Colonic mucosa (tissue), 4 donors: ENCODE results near the gene APOL3. TPM values are rescaled to one million over a fixed set of nuclear protein-coding genes. Genes with fewer than 3 reads are reported as not detected.

Source experiments
- DNase-seq: peaks from one replicate; pipeline ENCODE4 v3.0.0-alpha.2; 2020
- H3K27ac ChIP-seq: fragments of 200-600 bp; one replicate; pipeline ENCODE4 v1.8.0; 2021
- H3K27me3 ChIP-seq: fragments of 200-600 bp; one replicate; pipeline ENCODE4 v1.8.0; 2021
- H3K36me3 ChIP-seq: fragments of 200-600 bp; one replicate; pipeline ENCODE4 v1.8.0; 2021
- H3K4me1 ChIP-seq: fragments of 200-600 bp; one replicate; pipeline ENCODE4 v1.8.0; 2021; ENCODE audit warnings: mild to moderate bottlenecking
- H3K4me3 ChIP-seq: fragments of 200-600 bp; one replicate; pipeline ENCODE4 v1.8.0; 2021
- H3K9ac ChIP-seq, 2 donors: one replicate each; pipeline ENCODE4 v1.7.0; 2013; ENCODE audit warnings: control low read depth in 2 of 2, low read depth in 2 of 2, low read length in 2 of 2
- H3K9me3 ChIP-seq: fragments of 200-600 bp; one replicate; pipeline ENCODE4 v1.8.0; 2021
- intact Hi-C: fragments of 100-400 bp; cut with DNase I; formaldehyde crosslinking; loops from one replicate; pipeline ENCODE4 v1.14.1; 2022
- total RNA-seq, 2 donors: library from RNA; stranded (reverse); fragmentation: NEBNext Ultra II Directional in 1 of 2; extraction: Animal tissue kit (Norgen Biotek cat#: 25700) in 1 of 2; gene quantifications; one replicate each; pipeline ENCODE4 v1.2.1, GENCODE V29; 2021
- TF ChIP-seq, protein P1 (sequence below): fragments of 200-600 bp; IDR thresholded peaks from one replicate; pipeline ENCODE4 v1.8.0; 2022; ENCODE audit warnings: antibody characterized with exemption, mild to moderate bottlenecking
- donor health status: healthy.
- donor health status: DM: no; HTN: no; CAD: no.
- donor health status: DM: no; HTN: no; CAD: no.

The APOL3 gene
- total RNA-seq, 2 donors from 2014 or later, result 5.9 to 9.6 TPM

- H3K4me1 ChIP-seq, result no peaks in the 10 kb centered on the region
- TF ChIP-seq, protein P1, sequence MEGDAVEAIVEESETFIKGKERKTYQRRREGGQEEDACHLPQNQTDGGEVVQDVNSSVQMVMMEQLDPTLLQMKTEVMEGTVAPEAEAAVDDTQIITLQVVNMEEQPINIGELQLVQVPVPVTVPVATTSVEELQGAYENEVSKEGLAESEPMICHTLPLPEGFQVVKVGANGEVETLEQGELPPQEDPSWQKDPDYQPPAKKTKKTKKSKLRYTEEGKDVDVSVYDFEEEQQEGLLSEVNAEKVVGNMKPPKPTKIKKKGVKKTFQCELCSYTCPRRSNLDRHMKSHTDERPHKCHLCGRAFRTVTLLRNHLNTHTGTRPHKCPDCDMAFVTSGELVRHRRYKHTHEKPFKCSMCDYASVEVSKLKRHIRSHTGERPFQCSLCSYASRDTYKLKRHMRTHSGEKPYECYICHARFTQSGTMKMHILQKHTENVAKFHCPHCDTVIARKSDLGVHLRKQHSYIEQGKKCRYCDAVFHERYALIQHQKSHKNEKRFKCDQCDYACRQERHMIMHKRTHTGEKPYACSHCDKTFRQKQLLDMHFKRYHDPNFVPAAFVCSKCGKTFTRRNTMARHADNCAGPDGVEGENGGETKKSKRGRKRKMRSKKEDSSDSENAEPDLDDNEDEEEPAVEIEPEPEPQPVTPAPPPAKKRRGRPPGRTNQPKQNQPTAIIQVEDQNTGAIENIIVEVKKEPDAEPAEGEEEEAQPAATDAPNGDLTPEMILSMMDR, result no peak
- H3K27me3 ChIP-seq, result no peaks in the 10 kb centered on the region
- no peak overlapping the region for H3K4me3 ChIP-seq
- no peak for DNase-seq
- H3K9ac ChIP-seq, result no peak overlapping the region
- intact Hi-C loops, result no loop called here
- no peaks in the 10 kb centered on the region for H3K9me3 ChIP-seq
- no peak overlapping the region for H3K27ac ChIP-seq
- no peaks in the 10 kb centered on the region for H3K36me3 ChIP-seq
These were observed 25.5 kb upstream of the APOL3 start for GRCh38 chr22:36185828-36186624.

DNA sequence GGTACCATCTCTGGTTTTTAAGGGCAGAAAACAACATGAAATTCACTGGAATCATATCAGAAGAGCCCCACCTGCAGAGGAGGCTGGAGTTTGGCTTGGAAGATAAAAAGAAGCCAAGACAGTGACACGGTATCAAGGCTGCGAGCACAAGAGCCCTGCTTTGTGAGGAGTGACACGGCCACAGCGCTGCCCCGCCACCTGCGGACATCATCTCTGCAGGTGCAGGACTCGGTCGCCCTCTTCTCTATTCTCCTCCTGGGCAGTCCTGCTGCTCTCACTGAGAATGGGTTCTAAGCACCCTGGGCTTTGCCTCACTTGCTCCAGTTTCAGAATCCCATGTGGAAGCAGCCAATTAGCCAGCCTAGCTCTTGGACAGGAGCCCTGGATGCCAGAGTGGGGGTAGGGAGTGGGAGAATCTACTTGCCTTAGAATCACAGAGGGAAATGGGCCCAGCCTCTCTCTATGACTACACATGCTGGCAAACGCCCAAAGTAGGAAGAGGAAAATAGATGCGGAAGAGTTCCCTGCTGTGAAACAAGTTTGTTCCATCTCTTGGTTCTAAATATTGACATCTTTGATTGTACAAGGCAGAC lies 24.0 kb upstream of the APOL3 start:
- Histone ChIP-seq H3K36me3 (no peaks in the 10 kb centered on the region), H3K27me3 (no peaks in the 10 kb centered on the region), H3K27ac (no peak overlapping the region), H3K9ac (no peak overlapping the region), H3K4me1 (no peaks in the 10 kb centered on the region), H3K4me3 (no peak overlapping the region), H3K9me3 (no peaks in the 10 kb centered on the region)
- intact Hi-C loops, result no loop called here
- TF ChIP-seq, protein P1, result no peak
- DNase-seq, result no peak

DNA sequence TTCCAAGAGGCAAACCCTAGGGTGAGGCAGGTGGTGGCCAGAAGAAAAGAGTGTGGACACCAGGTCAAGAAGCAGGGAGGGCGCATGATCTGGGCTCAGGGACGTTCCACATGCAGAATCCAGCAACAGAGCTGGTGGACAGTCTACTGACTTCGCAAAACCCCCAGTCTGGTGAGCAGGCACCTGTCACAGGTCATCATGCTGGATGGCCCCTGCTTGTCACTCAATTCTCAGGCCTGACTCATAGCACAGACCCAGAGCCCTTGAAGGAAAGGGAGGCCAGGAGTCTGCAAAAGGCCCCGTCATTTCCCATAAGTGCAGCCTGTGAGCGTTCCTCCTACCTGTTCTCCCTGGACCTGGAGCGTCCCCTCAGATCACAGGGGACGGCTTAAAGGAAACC lies 22.9 kb upstream of the APOL3 start:
- intact Hi-C loops, result no loop called here
- Histone ChIP-seq H3K36me3 (no peaks in the 10 kb centered on the region), H3K9ac (no peak overlapping the region), H3K27me3 (no peaks in the 10 kb centered on the region), H3K4me3 (no peak overlapping the region), H3K27ac (no peak overlapping the region), H3K9me3 (no peaks in the 10 kb centered on the region), H3K4me1 (no peaks in the 10 kb centered on the region)
- TF ChIP-seq, protein P1, result no peak
- no peak for DNase-seq

- no peak for DNase-seq
- intact Hi-C loops, result no loop called here
- H3K9ac ChIP-seq, result no peak overlapping the region
- H3K27me3 ChIP-seq, result no peaks in the 10 kb centered on the region
- TF ChIP-seq, protein P1, result no peak
- no peaks in the 10 kb centered on the region for H3K9me3 ChIP-seq
- no peaks in the 10 kb centered on the region for H3K36me3 ChIP-seq
- no peak overlapping the region for H3K4me3 ChIP-seq
- H3K4me1 ChIP-seq, result no peaks in the 10 kb centered on the region
- H3K27ac ChIP-seq, result no peak overlapping the region
These were observed 22.3 kb upstream of the APOL3 start for GRCh38 chr22:36182857-36183256.

DNA sequence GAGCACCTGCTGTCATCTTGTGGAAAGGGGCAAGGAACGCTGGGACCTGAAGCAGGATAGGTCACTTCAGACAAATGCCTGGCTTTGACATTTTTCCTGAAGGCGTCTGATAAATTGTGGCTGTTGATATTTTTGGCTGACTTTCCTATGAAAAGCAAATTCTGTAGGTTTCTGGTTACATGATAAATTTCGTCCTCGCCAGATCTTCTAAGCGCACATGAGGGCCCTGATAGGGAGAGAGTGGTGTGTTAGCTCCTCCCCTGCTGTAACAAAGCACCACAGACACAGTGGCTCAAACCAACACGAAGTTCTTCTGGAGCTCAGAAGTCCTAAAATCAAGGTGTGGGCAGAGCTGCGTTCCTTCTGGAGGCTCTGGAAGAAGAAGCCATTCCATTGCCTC lies 21.5 kb upstream of the APOL3 start:
- Histone ChIP-seq H3K27ac (no peak overlapping the region), H3K4me1 (no peaks in the 10 kb centered on the region), H3K4me3 (no peak overlapping the region), H3K27me3 (no peaks in the 10 kb centered on the region), H3K9me3 (no peaks in the 10 kb centered on the region), H3K9ac (no peak overlapping the region), H3K36me3 (no peaks in the 10 kb centered on the region)
- no peak for DNase-seq
- intact Hi-C loops, result no loop called here
- TF ChIP-seq, protein P1, result no peak
